ENCODE measurements around the gene MUC6. TPM values are rescaled to one million over a fixed set of nuclear protein-coding genes. Genes with fewer than 3 reads are reported as not detected.

The MUC6 gene
- total and polyA plus RNA-seq, 9 of the 15 experiments (the other 6 are each of a cell fraction or from before 2014, with no cell fraction given), result not detected

DNA sequence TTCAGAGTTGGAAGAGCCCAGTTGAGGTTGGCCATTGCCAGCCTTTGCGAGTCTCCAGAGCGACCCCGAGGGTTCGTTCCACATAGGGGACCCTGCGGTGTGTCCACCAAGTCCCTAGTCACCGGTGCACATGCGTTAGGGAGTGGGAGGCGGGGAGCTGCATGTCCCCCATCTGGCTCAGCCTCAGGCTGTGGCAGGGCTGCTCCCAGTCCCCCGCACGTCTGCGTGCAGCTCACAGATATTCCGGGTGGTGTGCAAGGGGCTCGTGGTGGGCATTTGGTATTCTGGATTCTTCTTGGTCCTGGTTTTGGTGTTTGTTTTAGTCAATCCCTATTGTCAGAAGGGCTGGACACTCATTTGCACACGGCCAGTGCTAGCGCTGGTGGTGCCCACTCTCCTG is 48.8 kb downstream of the MUC6 start:
- Histone ChIP-seq H3K79me2 (ENCODE audit: control insufficient read depth, insufficient read depth, low read length) (no peaks in the 10 kb centered on the region), H3K4me3 (no peak overlapping the region), H4K20me1 (replicated peaks; ENCODE audit: control insufficient read depth, insufficient read depth, low read length) (no peaks in the 10 kb centered on the region), H3K9ac (ENCODE audit: insufficient read depth in 1 of 2, low read depth in 2 of 2, low read length in 2 of 2) (no peak overlapping the region), H3K9me3 (replicated peaks; ENCODE audit: control insufficient read depth, insufficient read depth, low read depth, low read length) (no peaks in the 10 kb centered on the region), H3K36me3 (ENCODE audit: control insufficient read depth, insufficient read depth, low read length) (peaks cover 58% of the 10 kb centered on the region; the same call in 2 of the 3 replicates), H3K4me2 (ENCODE audit: insufficient read depth, low read length) (no peak overlapping the region), H3K27ac (ENCODE audit: extremely low read depth, low read depth, low read length) (no peak overlapping the region), H2AFZ (ENCODE audit: low read depth, low read length) (no peak overlapping the region), H3K4me1 (replicated peaks in 1 of 2; ENCODE audit: control insufficient read depth in 2 of 2, insufficient read depth in 2 of 2, low read length in 2 of 2) (peaks cover 0 to 6% of the 10 kb centered on the region in 2 experiments; a peak in 1 of 5 replicates), H3K9me1 (ENCODE audit: control insufficient read depth, insufficient read depth, low read length) (no peaks in the 10 kb centered on the region), H3K27me3 (ENCODE audit: control insufficient read depth in 2 of 2, insufficient read depth in 2 of 2, low read length in 2 of 2) (no peaks in the 10 kb centered on the region)
- intact Hi-C loops (cut with micrococcal nuclease) (no loop called here), in situ Hi-C loops (cut with MboI) (no loop called here)
- ChIA-PET CTCF (ENCODE audit: low intra/inter-chr PET ratio) (no interaction called here), POLR2A (interaction anchor here (0.6 kb wide), 1 partner anchor 119 kb away, joined by 3 read pairs; no protein-coding TSS in a partner anchor)
- ATAC-seq (no peak), DNase-seq (ENCODE audit: extremely low read depth in 1 of 4, low spot score in 3 of 4) (no peak), FAIRE-seq (no peak)
- BruUV-seq (replicated peaks), result no TSS peak
- 92% methylated on average over 15 of the region's 15 CpGs for WGBS (ENCODE audit: insufficient coverage, low coverage, missing lambda C conversion rate)
- TF ChIP-seq ZNF133 (CRISPR knock-in tag; IDR thresholded peaks at IDR 0.05), result no peak
- no peak for TF ChIP-seq HDAC8 (tag; IDR thresholded peaks at IDR 0.05)
- no peak for TF ChIP-seq BRD9 (IDR thresholded peaks at IDR 0.05; ENCODE audit: low read depth, partially characterized antibody)
- no peak for TF ChIP-seq CBX5 (IDR thresholded peaks at IDR 0.05; ENCODE audit: borderline replicate concordance, low read depth)
- TF ChIP-seq CAMTA2 (CRISPR knock-in tag; conservative IDR thresholded peaks at IDR 0.05), result no peak
- no peak for TF ChIP-seq ESRRA (IDR thresholded peaks at IDR 0.05; ENCODE audit: borderline replicate concordance, low read depth)
- TF ChIP-seq, protein P1, sequence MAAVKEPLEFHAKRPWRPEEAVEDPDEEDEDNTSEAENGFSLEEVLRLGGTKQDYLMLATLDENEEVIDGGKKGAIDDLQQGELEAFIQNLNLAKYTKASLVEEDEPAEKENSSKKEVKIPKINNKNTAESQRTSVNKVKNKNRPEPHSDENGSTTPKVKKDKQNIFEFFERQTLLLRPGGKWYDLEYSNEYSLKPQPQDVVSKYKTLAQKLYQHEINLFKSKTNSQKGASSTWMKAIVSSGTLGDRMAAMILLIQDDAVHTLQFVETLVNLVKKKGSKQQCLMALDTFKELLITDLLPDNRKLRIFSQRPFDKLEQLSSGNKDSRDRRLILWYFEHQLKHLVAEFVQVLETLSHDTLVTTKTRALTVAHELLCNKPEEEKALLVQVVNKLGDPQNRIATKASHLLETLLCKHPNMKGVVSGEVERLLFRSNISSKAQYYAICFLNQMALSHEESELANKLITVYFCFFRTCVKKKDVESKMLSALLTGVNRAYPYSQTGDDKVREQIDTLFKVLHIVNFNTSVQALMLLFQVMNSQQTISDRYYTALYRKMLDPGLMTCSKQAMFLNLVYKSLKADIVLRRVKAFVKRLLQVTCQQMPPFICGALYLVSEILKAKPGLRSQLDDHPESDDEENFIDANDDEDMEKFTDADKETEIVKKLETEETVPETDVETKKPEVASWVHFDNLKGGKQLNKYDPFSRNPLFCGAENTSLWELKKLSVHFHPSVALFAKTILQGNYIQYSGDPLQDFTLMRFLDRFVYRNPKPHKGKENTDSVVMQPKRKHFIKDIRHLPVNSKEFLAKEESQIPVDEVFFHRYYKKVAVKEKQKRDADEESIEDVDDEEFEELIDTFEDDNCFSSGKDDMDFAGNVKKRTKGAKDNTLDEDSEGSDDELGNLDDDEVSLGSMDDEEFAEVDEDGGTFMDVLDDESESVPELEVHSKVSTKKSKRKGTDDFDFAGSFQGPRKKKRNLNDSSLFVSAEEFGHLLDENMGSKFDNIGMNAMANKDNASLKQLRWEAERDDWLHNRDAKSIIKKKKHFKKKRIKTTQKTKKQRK (IDR thresholded peaks at IDR 0.05; ENCODE audit: borderline replicate concordance, low read depth, low read length), result no peak
- no peak for TF ChIP-seq NR2C2 (CRISPR knock-in tag; IDR thresholded peaks at IDR 0.05)
- TF ChIP-seq NR2C2 (tag; IDR thresholded peaks at IDR 0.05), result no peak
- no peak for TF ChIP-seq BRD4 (IDR thresholded peaks at IDR 0.05)

Data from K562 (cell line).